Activated T-cell treated with anti-CD3 and anti-CD28 coated beads, Interleukin-2, amount 50 U/mL, for 4 hours (primary cell): ENCODE data around the gene TM6SF1. TPM values are rescaled to one million over a fixed set of nuclear protein-coding genes. Genes with fewer than 3 reads are reported as not detected.
"Not testable (repeated sequence)": the region's sequence is repeated elsewhere in the genome, so short reads cannot be mapped to it uniquely, and the experiment has no call there.

Experiments
- ATAC-seq, 2 donors: fragments of 200-7000 bp; cut with Tn5 transposase; one replicate each; pipeline ENCODE4 v1.10.0; 2021
- DNase-seq: peaks from one replicate; pipeline ENCODE4 v3.0.0-alpha.2; 2020
- H3K27me3 Mint-ChIP-seq: one replicate; pipeline ENCODE4 v1.8.0; 2021; ENCODE audit warnings: low read depth, mixed read lengths
- H3K36me3 Mint-ChIP-seq: one replicate; pipeline ENCODE4 v1.8.0; 2022; ENCODE audit warnings: mixed read lengths; ENCODE audit not compliant: insufficient read depth
- H3K4me1 Mint-ChIP-seq: one replicate; pipeline ENCODE4 v1.8.0; 2021; ENCODE audit warnings: low read depth, mixed read lengths
- H3K4me3 Mint-ChIP-seq: one replicate; pipeline ENCODE4 v1.8.0; 2021; ENCODE audit warnings: mild to moderate bottlenecking, moderate library complexity, mixed read lengths
- H3K9me3 Mint-ChIP-seq: one replicate; pipeline ENCODE4 v1.8.0; 2021; ENCODE audit warnings: mixed read lengths
- total RNA-seq, 3 donors: library from RNA; stranded (reverse); gene quantifications; one replicate each; pipeline ENCODE4 v1.2.1, GENCODE V29; 2021

The TM6SF1 gene
- total RNA-seq, 3 donors from 2014 or later = 0.38 to 0.63 (median 0.40) TPM

GRCh38 chr15:83078712-83079111 is 28.7 kb upstream of the TM6SF1 start:
- Mint-ChIP-seq H3K27me3 (peaks cover 41% of the 10 kb centered on the region), H3K9me3 (peaks cover 10% of the 10 kb centered on the region), H3K36me3 (peaks cover 2% of the 10 kb centered on the region), H3K4me3 (no peak overlapping the region), H3K4me1 (peaks cover 1% of the 10 kb centered on the region)
- DNase-seq = no peak
- ATAC-seq = no peak

GRCh38 chr15:83081256-83082014 is 26.0 kb upstream of the TM6SF1 start:
- no peak for ATAC-seq
- Mint-ChIP-seq H3K4me3 (no peak overlapping the region), H3K4me1 (peaks cover 1% of the 10 kb centered on the region), H3K9me3 (no peaks in the 10 kb centered on the region), H3K36me3 (no peaks in the 10 kb centered on the region), H3K27me3 (peaks cover 41% of the 10 kb centered on the region)
- DNase-seq = no peak

- ATAC-seq (no peak), DNase-seq (no peak)
- Mint-ChIP-seq H3K4me1 (peaks cover 1% of the 10 kb centered on the region), H3K36me3 (no peaks in the 10 kb centered on the region), H3K4me3 (no peak overlapping the region), H3K27me3 (peaks cover 34% of the 10 kb centered on the region), H3K9me3 (no peaks in the 10 kb centered on the region)
Observed at GRCh38 chr15:83082730-83083386, 24.6 kb upstream of the TM6SF1 start.

- H3K36me3 Mint-ChIP-seq = not testable (repeated sequence)
- peaks cover 20% of the 10 kb centered on the region for H3K27me3 Mint-ChIP-seq
Observed at GRCh38 chr15:83085461-83085860, 22.0 kb upstream of the TM6SF1 start.

GRCh38 chr15:83085864-83086552 is 21.4 kb upstream of the TM6SF1 start:
- not testable (repeated sequence) for H3K36me3 Mint-ChIP-seq

More at GRCh38 chr15:83085461-83085860, 22.0 kb upstream of the TM6SF1 start:
- ATAC-seq, H3K4me1 Mint-ChIP-seq, DNase-seq, H3K4me3 Mint-ChIP-seq, H3K9me3 Mint-ChIP-seq: not testable (repeated sequence)

GRCh38 chr15:83087576-83087975 is 19.9 kb upstream of the TM6SF1 start:
- Mint-ChIP-seq H3K36me3 (no peaks in the 10 kb centered on the region), H3K27me3 (peaks cover 9% of the 10 kb centered on the region), H3K9me3 (no peaks in the 10 kb centered on the region), H3K4me3 (no peak overlapping the region), H3K4me1 (peaks cover 6% of the 10 kb centered on the region)
- DNase-seq (no peak), ATAC-seq (no peak)

More at GRCh38 chr15:83085864-83086552, 21.4 kb upstream of the TM6SF1 start:
- H3K4me1 Mint-ChIP-seq, H3K4me3 Mint-ChIP-seq, ATAC-seq, H3K9me3 Mint-ChIP-seq, DNase-seq: not testable (repeated sequence)
- H3K27me3 Mint-ChIP-seq = peaks cover 20% of the 10 kb centered on the region

- peaks cover 8% of the 10 kb centered on the region for H3K27me3 Mint-ChIP-seq
- H3K9me3 Mint-ChIP-seq = no peaks in the 10 kb centered on the region
- H3K4me1 Mint-ChIP-seq = peaks cover 6% of the 10 kb centered on the region
- no peaks in the 10 kb centered on the region for H3K36me3 Mint-ChIP-seq
- DNase-seq (no peak), ATAC-seq (no peak)
- H3K4me3 Mint-ChIP-seq = no peak overlapping the region
Observed at GRCh38 chr15:83088876-83089275, 18.6 kb upstream of the TM6SF1 start.

- Mint-ChIP-seq H3K4me1 (peaks cover 6% of the 10 kb centered on the region), H3K4me3 (no peak overlapping the region)
- ATAC-seq = no peak
Observed at GRCh38 chr15:83090465-83090864, 17.0 kb upstream of the TM6SF1 start.

GRCh38 chr15:83091965-83092308 is 15.5 kb upstream of the TM6SF1 start:
- not testable (repeated sequence) for H3K27me3 Mint-ChIP-seq, ATAC-seq, DNase-seq, H3K36me3 Mint-ChIP-seq, H3K4me1 Mint-ChIP-seq, H3K9me3 Mint-ChIP-seq, H3K4me3 Mint-ChIP-seq

More at GRCh38 chr15:83090465-83090864, 17.0 kb upstream of the TM6SF1 start:
- Mint-ChIP-seq H3K9me3 (no peaks in the 10 kb centered on the region), H3K36me3 (no peaks in the 10 kb centered on the region), H3K27me3 (peaks cover 3% of the 10 kb centered on the region)
- DNase-seq = no peak

GRCh38 chr15:83092309-83092976 is 15.0 kb upstream of the TM6SF1 start:
- H3K4me1 Mint-ChIP-seq = peaks cover 6% of the 10 kb centered on the region
- peaks cover 4% of the 10 kb centered on the region for H3K9me3 Mint-ChIP-seq
- no peak for ATAC-seq
- no peaks in the 10 kb centered on the region for H3K27me3 Mint-ChIP-seq
- H3K36me3 Mint-ChIP-seq = no peaks in the 10 kb centered on the region
- H3K4me3 Mint-ChIP-seq = no peak overlapping the region
- no peak for DNase-seq

- no peaks in the 10 kb centered on the region for H3K27me3 Mint-ChIP-seq
- H3K36me3 Mint-ChIP-seq = no peaks in the 10 kb centered on the region
- no peak for DNase-seq
- no peak overlapping the region for H3K4me3 Mint-ChIP-seq
- ATAC-seq = no peak
- peaks cover 10% of the 10 kb centered on the region for H3K9me3 Mint-ChIP-seq
- H3K4me1 Mint-ChIP-seq = peaks cover 6% of the 10 kb centered on the region
Observed at GRCh38 chr15:83094583-83094982, 12.9 kb upstream of the TM6SF1 start.

GRCh38 chr15:83098079-83098478 is 9.4 kb upstream of the TM6SF1 start:
- peaks cover 10% of the 10 kb centered on the region for H3K9me3 Mint-ChIP-seq
- H3K36me3 Mint-ChIP-seq = no peaks in the 10 kb centered on the region
- ATAC-seq (no peak), DNase-seq (no peak)
- no peak overlapping the region for H3K4me3 Mint-ChIP-seq
- peaks cover 5% of the 10 kb centered on the region for H3K27me3 Mint-ChIP-seq
- no peaks in the 10 kb centered on the region for H3K4me1 Mint-ChIP-seq

GRCh38 chr15:83099290-83099689 is 8.2 kb upstream of the TM6SF1 start:
- Mint-ChIP-seq H3K27me3 (peaks cover 11% of the 10 kb centered on the region), H3K4me1 (no peaks in the 10 kb centered on the region), H3K4me3 (no peak overlapping the region), H3K36me3 (no peaks in the 10 kb centered on the region), H3K9me3 (peaks cover 10% of the 10 kb centered on the region)
- no peak for ATAC-seq
- no peak for DNase-seq

GRCh38 chr15:83100097-83100646 is 7.3 kb upstream of the TM6SF1 start:
- Mint-ChIP-seq H3K36me3 (no peaks in the 10 kb centered on the region), H3K27me3 (peaks cover 17% of the 10 kb centered on the region), H3K4me3 (no peak overlapping the region), H3K4me1 (no peaks in the 10 kb centered on the region), H3K9me3 (peaks cover 10% of the 10 kb centered on the region)
- ATAC-seq (no peak), DNase-seq (no peak)
